Medulla oblongata (tissue), 1 donor: ENCODE data around the gene GLIPR2.
"Not testable (repeated sequence)": the region's sequence is repeated elsewhere in the genome, so short reads cannot be mapped to it uniquely, and the experiment has no call there.

Experiments
- DNase-seq: peaks from one replicate; pipeline ENCODE4 v3.0.0-alpha.2; 2015; ENCODE audit errors: extremely low spot score

The GLIPR2 gene

GRCh38 chr9:36123515-36123914 is 13.0 kb upstream of the GLIPR2 start:
- DNase-seq = no peak

- no peak for DNase-seq
These were observed 11.3 kb upstream of the GLIPR2 start for GRCh38 chr9:36125062-36125855.

GRCh38 chr9:36126016-36126730 is 10.4 kb upstream of the GLIPR2 start:
- DNase-seq = no peak

- DNase-seq = no peak
These were observed 8.8 kb upstream of the GLIPR2 start for GRCh38 chr9:36127652-36128244.

GRCh38 chr9:36128349-36128748 is 8.2 kb upstream of the GLIPR2 start:
- DNase-seq = no peak

GRCh38 chr9:36129139-36129538 is 7.4 kb upstream of the GLIPR2 start:
- no peak for DNase-seq

- not testable (repeated sequence) for DNase-seq
These were observed 4.9 kb upstream of the GLIPR2 start for GRCh38 chr9:36131666-36132065.

- no peak for DNase-seq
These were observed 4.4 kb upstream of the GLIPR2 start for GRCh38 chr9:36132086-36132485.

- no peak for DNase-seq
These were observed 1.6 kb upstream of the GLIPR2 start for GRCh38 chr9:36134761-36135505.

GRCh38 chr9:36135741-36136271 is 727 bp upstream of the GLIPR2 start:
- DNase-seq = no peak

GRCh38 chr9:36136894-36137391 is 410 bp downstream of the GLIPR2 start:
- DNase-seq = no peak

GRCh38 chr9:36137392-36138004 is 965 bp downstream of the GLIPR2 start:
- DNase-seq = peak; percentile 53

GRCh38 chr9:36138496-36138895 is 2.0 kb downstream of the GLIPR2 start:
- no peak for DNase-seq

GRCh38 chr9:36138901-36139300 is 2.4 kb downstream of the GLIPR2 start:
- DNase-seq = no peak

GRCh38 chr9:36140086-36141084 is 3.9 kb downstream of the GLIPR2 start:
- DNase-seq = no peak

- peak; percentile 66 for DNase-seq
These were observed 4.8 kb downstream of the GLIPR2 start for GRCh38 chr9:36141288-36141687.

GRCh38 chr9:36141761-36142160 is 5.2 kb downstream of the GLIPR2 start:
- no peak for DNase-seq

- DNase-seq = peak; percentile 84
These were observed 6.1 kb downstream of the GLIPR2 start for GRCh38 chr9:36142510-36143244.

GRCh38 chr9:36143245-36143641 is 6.7 kb downstream of the GLIPR2 start:
- DNase-seq = no peak
